Stimulated activated naive B cell treated with anti-CD40 and anti-IgM and Interleukin-4, amounts not matched to agents 10 μg/mL and 1 μg/mL and 100 μg/mL, for 72 hours (primary cell): ENCODE data around the gene TARBP2.
"Not testable (repeated sequence)": the region's sequence is repeated elsewhere in the genome, so short reads cannot be mapped to it uniquely, and the experiment has no call there.

ENCODE experiments used
- ATAC-seq, 2 donors: fragments of 150-1000 bp; cut with Tn5 transposase; replicated peaks; 2 replicates each; pipeline ENCODE4 v1.10.0; 2021; ENCODE audit warnings: moderate library complexity in 1 of 2
- DNase-seq: peaks from one replicate; pipeline ENCODE4 v3.0.0; 2021
- H3K27ac Mint-ChIP-seq: one replicate; pipeline ENCODE4 v1.8.0; 2022; ENCODE audit warnings: mild to moderate bottlenecking, mixed read lengths
- H3K27me3 Mint-ChIP-seq, 2 donors: one replicate each; pipeline ENCODE4 v1.8.0; 2022; ENCODE audit warnings: mixed read lengths in 2 of 2
- H3K36me3 Mint-ChIP-seq, 2 donors: one replicate each; pipeline ENCODE4 v1.8.0; 2022; ENCODE audit warnings: mixed read lengths in 2 of 2, mild to moderate bottlenecking in 1 of 2
- H3K4me1 Mint-ChIP-seq, 2 donors: one replicate each; pipeline ENCODE4 v1.8.0; 2022; ENCODE audit warnings: mixed read lengths in 2 of 2, mild to moderate bottlenecking in 1 of 2
- H3K4me3 Mint-ChIP-seq, 2 donors: one replicate each; pipeline ENCODE4 v1.8.0; 2022; ENCODE audit warnings: mild to moderate bottlenecking in 2 of 2, mixed read lengths in 2 of 2, moderate library complexity in 1 of 2
- H3K9me3 Mint-ChIP-seq, 2 donors: one replicate each; pipeline ENCODE4 v1.8.0; 2022; ENCODE audit warnings: mixed read lengths in 2 of 2, mild to moderate bottlenecking in 1 of 2

TARBP2 gene

DNA sequence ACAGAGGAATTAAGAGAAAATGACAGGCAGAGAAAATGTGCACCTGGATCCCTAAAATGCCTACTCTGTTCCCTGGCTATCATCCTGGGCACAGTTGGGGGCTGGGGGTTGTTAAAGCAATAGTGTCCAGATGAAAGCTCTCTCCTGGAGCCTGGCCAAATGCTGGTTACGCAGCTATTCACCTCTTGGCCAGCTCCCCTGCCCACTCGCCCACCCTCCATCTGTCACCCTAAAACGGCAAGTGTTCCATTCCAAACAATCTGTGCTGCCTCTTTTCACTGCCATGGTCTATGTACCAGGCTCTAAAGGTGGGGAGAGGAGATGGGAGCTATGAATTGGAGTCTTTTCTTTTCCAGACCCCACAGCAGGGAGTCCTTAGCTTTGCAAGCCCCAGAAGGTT lies 30.9 kb downstream of the TARBP2 start:
- H3K27ac Mint-ChIP-seq, result no peak overlapping the region
- ATAC-seq, result no peak
- no peaks in the 10 kb centered on the region for H3K4me1 Mint-ChIP-seq
- DNase-seq, result no peak
- H3K9me3 Mint-ChIP-seq, result no peaks in the 10 kb centered on the region
- H3K4me3 Mint-ChIP-seq, result no peak overlapping the region
- no peaks in the 10 kb centered on the region for H3K27me3 Mint-ChIP-seq
- H3K36me3 Mint-ChIP-seq, result peaks cover 31 to 41% of the 10 kb centered on the region in 2 donors

DNA sequence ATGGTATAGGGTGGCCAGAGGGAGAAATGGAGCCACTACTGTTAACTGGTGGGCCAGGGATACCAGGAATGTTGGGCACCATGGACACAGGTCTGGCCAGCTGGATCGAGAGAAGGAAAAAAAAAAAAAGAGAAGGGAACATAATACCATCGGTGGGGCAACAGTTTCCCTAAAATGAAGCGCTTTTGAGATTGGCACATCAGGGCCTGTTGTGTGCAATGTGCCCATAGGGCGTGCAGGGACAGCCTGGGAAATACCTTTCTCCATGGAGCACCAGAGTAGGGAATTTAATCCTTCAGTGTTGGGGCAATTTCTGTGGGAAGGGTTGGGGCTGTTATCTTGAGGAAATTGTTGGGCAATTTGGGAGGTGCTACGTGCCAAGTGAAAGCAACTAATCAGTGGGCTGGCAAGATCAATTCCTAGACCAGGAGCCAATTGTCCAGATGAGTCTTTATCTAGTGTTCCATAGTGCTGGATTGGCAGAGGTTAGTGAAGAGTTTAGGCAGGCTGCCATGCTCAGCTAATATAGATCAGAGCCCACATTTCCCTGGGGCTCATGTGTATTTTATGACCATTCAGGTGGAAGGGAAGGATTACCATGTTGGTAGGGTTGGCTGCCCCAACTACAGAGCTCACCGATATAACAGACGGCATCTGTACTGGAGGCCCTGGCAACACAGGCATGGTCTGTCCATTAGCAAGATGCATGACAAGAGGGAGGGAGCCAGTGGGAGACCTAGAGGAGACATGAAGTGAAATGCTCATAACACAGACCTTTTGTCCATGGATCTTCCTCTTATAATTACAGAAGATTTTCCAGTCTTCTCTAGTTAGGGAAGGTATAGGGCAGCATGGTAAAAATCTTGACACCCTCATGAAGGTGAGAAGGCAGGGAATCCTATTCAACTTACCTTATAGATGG lies 31.7 kb downstream of the TARBP2 start:
- no peak for DNase-seq
- H3K4me1 Mint-ChIP-seq, result no peaks in the 10 kb centered on the region
- no peak for ATAC-seq
- H3K4me3 Mint-ChIP-seq, result no peak overlapping the region
- no peaks in the 10 kb centered on the region for H3K27me3 Mint-ChIP-seq
- H3K36me3 Mint-ChIP-seq, result peaks cover 36 to 46% of the 10 kb centered on the region in 2 donors
- H3K27ac Mint-ChIP-seq, result peak overlapping the region; percentile 62
- H3K9me3 Mint-ChIP-seq, result no peaks in the 10 kb centered on the region

GRCh38 chr12:53533471-53533870 lies 32.4 kb downstream of the TARBP2 start:
- DNase-seq (no peak), ATAC-seq (no peak)
- H3K4me3 Mint-ChIP-seq, result no peak overlapping the region
- no peaks in the 10 kb centered on the region for H3K27me3 Mint-ChIP-seq
- H3K36me3 Mint-ChIP-seq, result peaks cover 35 to 46% of the 10 kb centered on the region in 2 donors
- H3K4me1 Mint-ChIP-seq, result no peaks in the 10 kb centered on the region
- H3K27ac Mint-ChIP-seq, result no peak overlapping the region
- H3K9me3 Mint-ChIP-seq, result no peaks in the 10 kb centered on the region

- Mint-ChIP-seq H3K4me3 (no peak overlapping the region), H3K27me3 (no peaks in the 10 kb centered on the region), H3K4me1 (no peaks in the 10 kb centered on the region), H3K36me3 (peaks cover 34 to 47% of the 10 kb centered on the region in 2 donors), H3K9me3 (no peaks in the 10 kb centered on the region), H3K27ac (no peak overlapping the region)
- DNase-seq (no peak), ATAC-seq (no peak)
Observed at GRCh38 chr12:53536962-53537361, 35.9 kb downstream of the TARBP2 start.

DNA sequence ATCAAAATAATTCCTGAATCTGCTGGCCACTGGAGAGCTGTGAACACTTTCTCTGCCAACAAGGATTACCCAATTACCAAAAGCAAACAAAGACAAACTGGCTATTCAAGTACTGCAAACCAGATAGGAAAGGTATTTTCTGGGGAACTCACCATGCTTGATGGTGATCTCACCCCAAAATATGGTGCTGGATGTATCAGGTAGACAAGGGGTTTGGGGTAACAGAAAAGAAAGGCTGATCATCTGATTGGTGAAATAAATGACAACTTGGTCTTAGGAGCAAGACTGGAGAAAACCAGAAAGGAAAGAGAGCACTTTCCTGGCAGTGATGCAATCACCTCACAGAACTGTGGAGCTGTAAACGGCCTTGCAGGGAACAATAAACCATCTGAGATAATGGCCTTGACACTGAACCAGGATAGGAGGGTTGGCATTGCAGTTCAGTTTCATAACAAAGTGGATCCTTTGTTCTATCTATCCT lies 37.2 kb downstream of the TARBP2 start:
- Mint-ChIP-seq H3K4me1 (no peaks in the 10 kb centered on the region), H3K27me3 (no peaks in the 10 kb centered on the region), H3K4me3 (no peak overlapping the region), H3K27ac (no peak overlapping the region), H3K36me3 (peaks cover 26 to 39% of the 10 kb centered on the region in 2 donors), H3K9me3 (no peaks in the 10 kb centered on the region)
- DNase-seq (no peak), ATAC-seq (no peak)

DNA sequence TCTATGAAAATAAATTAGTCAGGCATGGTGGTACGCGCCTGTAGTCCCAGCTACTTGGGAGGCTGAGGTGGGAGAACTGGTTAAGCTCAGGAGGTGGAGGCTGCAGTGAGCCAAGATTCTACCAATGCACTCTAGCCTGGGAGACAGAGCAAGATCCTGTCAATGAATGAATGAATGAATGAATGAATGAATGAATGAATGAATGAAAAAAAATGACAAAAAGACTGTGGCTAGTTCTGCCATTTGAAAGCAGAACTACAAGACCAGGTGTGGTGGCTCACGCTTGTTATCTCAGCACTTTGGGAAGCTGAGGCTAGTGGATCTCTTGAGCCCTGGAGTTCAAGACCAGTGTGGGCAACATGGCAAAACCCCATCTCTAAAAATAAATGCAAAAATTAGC lies 38.4 kb downstream of the TARBP2 start:
- Mint-ChIP-seq H3K36me3 (peaks cover 19 to 36% of the 10 kb centered on the region in 2 donors), H3K4me1 (peaks cover 3 to 6% of the 10 kb centered on the region in 2 donors), H3K27me3 (no peaks in the 10 kb centered on the region), H3K9me3 (no peaks in the 10 kb centered on the region), H3K27ac (no peak overlapping the region), H3K4me3 (no peak overlapping the region)
- DNase-seq (no peak), ATAC-seq (no peak)

DNA sequence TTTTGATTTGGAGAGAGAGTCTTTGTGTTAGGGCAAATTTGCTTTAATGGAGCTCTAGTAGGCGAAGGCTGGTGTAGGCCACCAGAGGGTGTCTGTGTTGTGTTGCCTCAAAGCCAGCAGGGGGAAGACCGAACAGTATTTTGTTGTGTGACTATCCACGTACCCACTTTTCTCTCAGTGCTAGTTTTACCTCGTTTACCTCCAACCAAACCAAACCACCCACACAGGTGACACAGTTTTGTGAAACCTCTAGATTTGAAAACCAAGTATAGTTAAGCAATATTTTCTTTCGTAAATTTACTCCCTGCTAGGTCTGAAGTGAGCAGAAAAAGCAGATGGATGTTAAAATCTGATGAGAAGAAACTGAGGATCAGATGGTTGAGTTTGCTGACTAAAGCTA lies 42.5 kb downstream of the TARBP2 start:
- Mint-ChIP-seq H3K4me3 (no peak overlapping the region), H3K36me3 (peaks cover 10 to 21% of the 10 kb centered on the region in 2 donors), H3K27me3 (no peaks in the 10 kb centered on the region), H3K27ac (peak overlapping the region; percentile 56), H3K9me3 (no peaks in the 10 kb centered on the region), H3K4me1 (peaks cover 3 to 6% of the 10 kb centered on the region in 2 donors)
- peak; percentile 35 for DNase-seq
- ATAC-seq, result peak; percentile 96 to 98

DNA sequence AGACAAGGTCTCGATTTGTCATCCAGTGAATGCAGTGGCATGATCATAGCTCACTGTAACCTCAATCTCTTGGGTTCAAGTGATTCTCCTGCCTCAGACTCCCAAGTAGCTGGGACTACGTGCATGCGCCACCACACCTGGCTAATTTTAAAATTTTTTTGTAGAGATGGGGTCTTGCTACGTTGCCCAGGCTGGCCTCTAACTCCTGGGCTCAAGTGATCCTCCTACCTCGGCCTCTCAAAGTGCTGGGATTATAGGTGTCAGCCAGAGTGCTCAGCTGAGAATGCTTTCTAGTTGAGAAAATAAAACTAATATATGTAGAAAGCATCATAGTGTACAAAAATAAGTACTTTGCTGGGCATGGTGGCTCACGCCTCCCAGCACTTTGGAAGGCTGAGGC lies 47.3 kb downstream of the TARBP2 start:
- not testable (repeated sequence) for H3K4me3 Mint-ChIP-seq, H3K9me3 Mint-ChIP-seq, H3K27me3 Mint-ChIP-seq, ATAC-seq, H3K4me1 Mint-ChIP-seq, H3K27ac Mint-ChIP-seq, DNase-seq
- H3K36me3 Mint-ChIP-seq, result peaks cover 3 to 29% of the 10 kb centered on the region in 2 donors

DNA sequence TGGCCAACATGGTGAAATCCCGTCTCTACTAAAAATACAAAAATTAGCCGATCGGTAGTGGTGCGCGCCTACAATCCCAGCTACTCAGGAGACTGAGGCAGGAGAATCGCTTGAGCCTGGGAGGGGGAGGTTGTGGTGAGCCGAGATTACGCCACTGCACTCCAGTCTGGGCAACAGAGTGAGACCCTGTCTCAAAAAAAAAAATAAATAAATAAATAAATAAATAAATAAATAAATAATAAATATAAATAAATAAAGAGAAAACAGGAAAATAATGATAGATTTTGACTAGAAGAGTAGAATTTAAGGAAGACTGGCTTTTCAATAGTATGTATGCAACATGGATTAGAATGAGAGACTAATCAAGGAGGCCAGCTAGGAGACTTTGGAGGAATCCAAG lies 49.0 kb downstream of the TARBP2 start:
- not testable (repeated sequence) for H3K9me3 Mint-ChIP-seq, H3K27ac Mint-ChIP-seq
- H3K36me3 Mint-ChIP-seq, result peaks cover 3 to 26% of the 10 kb centered on the region in 2 donors

GRCh38 chr12:53550595-53550994 lies 49.5 kb downstream of the TARBP2 start:
- no peaks in the 10 kb centered on the region for H3K4me1 Mint-ChIP-seq
- H3K4me3 Mint-ChIP-seq, result no peak overlapping the region
- ATAC-seq (no peak), DNase-seq (no peak)
- no peak overlapping the region for H3K27ac Mint-ChIP-seq
- no peaks in the 10 kb centered on the region for H3K9me3 Mint-ChIP-seq
- H3K27me3 Mint-ChIP-seq, result no peaks in the 10 kb centered on the region
- H3K36me3 Mint-ChIP-seq, result peaks cover 3 to 26% of the 10 kb centered on the region in 2 donors

More for the DNA sequence above, 49.0 kb downstream of the TARBP2 start:
- H3K27me3 Mint-ChIP-seq, DNase-seq, H3K4me3 Mint-ChIP-seq, H3K4me1 Mint-ChIP-seq, ATAC-seq: not testable (repeated sequence)

DNA sequence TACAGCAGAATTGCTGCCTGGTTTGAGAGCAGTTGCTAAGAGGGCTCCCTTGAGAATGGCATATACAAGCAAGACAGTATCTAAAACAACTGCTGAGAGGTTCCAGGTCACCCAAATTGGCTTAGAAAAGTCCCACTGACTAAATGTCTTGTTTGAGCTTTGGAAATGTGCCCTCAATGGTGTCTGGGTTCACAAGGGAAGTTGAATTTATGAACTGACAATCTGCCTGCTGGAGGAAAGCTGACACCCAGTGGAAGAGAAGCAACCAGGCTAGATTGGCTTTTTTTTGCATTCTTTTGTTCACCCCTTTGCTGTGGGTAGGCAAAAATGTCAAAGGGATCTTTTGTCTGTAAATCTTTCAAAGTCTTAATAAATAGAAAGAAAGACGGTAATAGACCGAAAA lies 50.8 kb downstream of the TARBP2 start:
- no peak overlapping the region for H3K4me3 Mint-ChIP-seq
- no peaks in the 10 kb centered on the region for H3K9me3 Mint-ChIP-seq
- peaks cover 3 to 26% of the 10 kb centered on the region in 2 donors for H3K36me3 Mint-ChIP-seq
- H3K27ac Mint-ChIP-seq, result no peak overlapping the region
- ATAC-seq, result no peak
- H3K4me1 Mint-ChIP-seq, result no peaks in the 10 kb centered on the region
- no peak for DNase-seq
- no peaks in the 10 kb centered on the region for H3K27me3 Mint-ChIP-seq

GRCh38 chr12:53552361-53553327 lies 51.6 kb downstream of the TARBP2 start:
- H3K4me1 Mint-ChIP-seq, result no peaks in the 10 kb centered on the region
- no peaks in the 10 kb centered on the region for H3K27me3 Mint-ChIP-seq
- ATAC-seq (no peak), DNase-seq (no peak)
- no peak overlapping the region for H3K4me3 Mint-ChIP-seq
- H3K27ac Mint-ChIP-seq, result no peak overlapping the region
- no peaks in the 10 kb centered on the region for H3K9me3 Mint-ChIP-seq
- H3K36me3 Mint-ChIP-seq, result peaks cover 0 to 28% of the 10 kb centered on the region in 2 donors
